Progenitor cell of endocrine pancreas (in vitro differentiated cells): ENCODE measurements around the gene SPTLC3. TPM values are rescaled to one million over a fixed set of nuclear protein-coding genes. Genes with fewer than 3 reads are reported as not detected.

Source experiments
- DNase-seq: peaks from one replicate; pipeline ENCODE4 v3.0.0; 2021; ENCODE audit warnings: low spot score; ENCODE audit not compliant: unreplicated experiment
- H3K27ac Mint-ChIP-seq: 2 replicates; pipeline ENCODE4 v1.8.0; 2021; ENCODE audit warnings: mild to moderate bottlenecking, moderate library complexity, mixed read lengths
- H3K27me3 Mint-ChIP-seq: 2 replicates; pipeline ENCODE4 v1.8.0; 2021; ENCODE audit warnings: mixed read lengths
- H3K36me3 Mint-ChIP-seq: 2 replicates; pipeline ENCODE4 v1.8.0; 2022; ENCODE audit warnings: mixed read lengths; ENCODE audit not compliant: insufficient read depth
- H3K4me1 Mint-ChIP-seq: 2 replicates; pipeline ENCODE4 v1.8.0; 2021; ENCODE audit warnings: low read depth, mixed read lengths
- H3K4me3 Mint-ChIP-seq: 2 replicates; pipeline ENCODE4 v1.8.0; 2021; ENCODE audit warnings: low read depth, mild to moderate bottlenecking, moderate library complexity, mixed read lengths
- H3K9me3 Mint-ChIP-seq: 2 replicates; pipeline ENCODE4 v1.8.0; 2021; ENCODE audit warnings: low read depth, mixed read lengths
- CTCF ChIP-seq: fragments of 200-600 bp; sonication (generic); IDR thresholded peaks from one replicate; pipeline ENCODE4 v1.5.0; 2021; ENCODE audit warnings: antibody characterized with exemption, mild to moderate bottlenecking; ENCODE audit not compliant: unreplicated experiment
- total RNA-seq: library from RNA; stranded (reverse); gene quantifications from 2 replicates; pipeline ENCODE4 v1.2.1, GENCODE V29; 2021

Gene SPTLC3
- total RNA-seq, 1 donor from 2014 or later = 52.2 TPM

- DNase-seq = no peak
- TF ChIP-seq CTCF = no peak
- H3K27ac Mint-ChIP-seq = no peak overlapping the region
- peaks cover 49% of the 10 kb centered on the region for H3K27me3 Mint-ChIP-seq
- H3K4me1 Mint-ChIP-seq = no peaks in the 10 kb centered on the region
- no peaks in the 10 kb centered on the region for H3K36me3 Mint-ChIP-seq
- H3K9me3 Mint-ChIP-seq = peaks cover 4% of the 10 kb centered on the region
- no peak overlapping the region for H3K4me3 Mint-ChIP-seq
Observed at GRCh38 chr20:13212750-13213149, 204.0 kb downstream of the SPTLC3 start.

GRCh38 chr20:13213335-13213734, 204.6 kb downstream of the SPTLC3 start:
- TF ChIP-seq CTCF = no peak
- no peaks in the 10 kb centered on the region for H3K4me1 Mint-ChIP-seq
- DNase-seq = no peak
- no peak overlapping the region for H3K4me3 Mint-ChIP-seq
- H3K27ac Mint-ChIP-seq = no peak overlapping the region
- H3K27me3 Mint-ChIP-seq = peaks cover 54% of the 10 kb centered on the region
- H3K9me3 Mint-ChIP-seq = peaks cover 4% of the 10 kb centered on the region
- no peaks in the 10 kb centered on the region for H3K36me3 Mint-ChIP-seq

GRCh38 chr20:13216533-13216932, 207.8 kb downstream of the SPTLC3 start:
- no peak for DNase-seq
- TF ChIP-seq CTCF = no peak
- Mint-ChIP-seq H3K4me3 (no peak overlapping the region), H3K27me3 (peaks cover 75% of the 10 kb centered on the region), H3K27ac (no peak overlapping the region), H3K4me1 (peaks cover 5% of the 10 kb centered on the region), H3K36me3 (no peaks in the 10 kb centered on the region), H3K9me3 (peaks cover 4% of the 10 kb centered on the region)

Other genes with a start within 250 kb of the SPTLC3 start
- 0.36 and 0.73 TPM in 2 replicates for gene ISM1, start 212.3 kb downstream of the SPTLC3 start, total RNA-seq